H1 (cell line): ENCODE results near the gene CDCA7. TPM values are rescaled to one million over a fixed set of nuclear protein-coding genes. Genes with fewer than 3 reads are reported as not detected.

Source experiments
- CTCF ChIA-PET: fragments of 300-600 bp; sonication (Branson Sonifier 250); formaldehyde crosslinking; loops from one replicate; lab custom pipeline; 2021; ENCODE audit not compliant: partially characterized antibody; lab: Charles Lee
- POLR2A ChIA-PET: fragments of 300-600 bp; sonication (Branson Sonifier 250); formaldehyde crosslinking; loops from one replicate; lab custom pipeline; 2021; ENCODE audit warnings: inconsistent platforms; ENCODE audit not compliant: partially characterized antibody; lab: Charles Lee
- DNase-seq, 2 experiments: peaks; one replicate each; pipeline versions ENCODE4 v3.0.0 to v3.0.0-alpha.2; 2010 to 2022; ENCODE audit warnings: low spot score in 2 of 2, low read depth in 1 of 2, mixed read lengths in 1 of 2
- FAIRE-seq: peaks from 2 replicates; lab custom pipeline; 2011; peaks lifted over from hg19 to GRCh38; lab: Jason Lieb, UNC
- H2AFZ ChIP-seq: 2 replicates; pipeline ENCODE4 v1.8.1; 2012; ENCODE audit warnings: low read length, inconsistent platforms
- H2AK5ac ChIP-seq: 2 replicates; pipeline ENCODE4 v1.6.1; 2013; ENCODE audit warnings: low read depth, low read length
- H2BK120ac ChIP-seq: replicated peaks from 2 replicates; pipeline ENCODE3; 2013; ENCODE audit warnings: low read depth, low read length, inconsistent platforms
- H2BK12ac ChIP-seq: 2 replicates; pipeline ENCODE4 v1.6.1; 2013; ENCODE audit warnings: low read depth, low read length
- H2BK15ac ChIP-seq: 2 replicates; pipeline ENCODE4 v1.6.1; 2013; ENCODE audit warnings: low read length
- H2BK20ac ChIP-seq: 2 replicates; pipeline ENCODE4 v1.6.1; 2013; ENCODE audit warnings: low read length
- H2BK5ac ChIP-seq: 2 replicates; pipeline ENCODE4 v1.6.1; 2013; ENCODE audit warnings: low read depth, low read length
- H3K14ac ChIP-seq: 2 replicates; pipeline ENCODE4 v1.6.1; 2013; ENCODE audit warnings: inconsistent platforms; ENCODE audit not compliant: insufficient read length
- H3K18ac ChIP-seq: 2 replicates; pipeline ENCODE4 v1.6.1; 2013; ENCODE audit warnings: low read length; ENCODE audit errors: extremely low read depth
- H3K23ac ChIP-seq: 2 replicates; pipeline ENCODE4 v1.6.1; 2013; ENCODE audit warnings: inconsistent platforms; ENCODE audit not compliant: insufficient read length
- H3K23me2 ChIP-seq: 2 replicates; pipeline ENCODE4 v1.6.1; 2013; ENCODE audit warnings: low read depth, low read length
- H3K27ac ChIP-seq: 2 replicates; pipeline ENCODE4 v1.6.1; 2011; ENCODE audit warnings: low read depth, low read length, inconsistent platforms
- H3K27me3 ChIP-seq, 4 experiments: replicated peaks in 1 of 4; 1 replicate in 1 of 4; 2 replicates in 3 of 4; pipeline versions ENCODE4 v1.6.1 to v1.8.1; 2011 to 2013; ENCODE audit warnings: low read length in 3 of 4, mild to moderate bottlenecking in 3 of 4, inconsistent platforms in 2 of 4, mixed read lengths in 2 of 4, moderate library complexity in 1 of 4; ENCODE audit not compliant: control insufficient read depth in 3 of 4, insufficient read depth in 3 of 4; ENCODE audit errors: extremely low read depth in 1 of 4
- H3K36me3 ChIP-seq, 4 experiments: 2 replicates each; pipeline versions ENCODE4 v1.6.1 to v1.8.1; 2011 to 2013; ENCODE audit warnings: mild to moderate bottlenecking in 4 of 4, low read length in 3 of 4, moderate library complexity in 2 of 4, control low read depth in 1 of 4, inconsistent platforms in 1 of 4; ENCODE audit not compliant: insufficient read depth in 4 of 4, control insufficient read depth in 2 of 4
- H3K4ac ChIP-seq: replicated peaks from 2 replicates; pipeline ENCODE3; 2013; ENCODE audit warnings: low read length, low read depth, mixed read lengths, inconsistent platforms; ENCODE audit not compliant: insufficient read length
- H3K4me1 ChIP-seq, 4 experiments: replicated peaks in 1 of 4; 1 replicate in 1 of 4; 2 replicates in 3 of 4; pipeline versions ENCODE4 v1.6.1 to v1.8.1; 2011 to 2013; ENCODE audit warnings: low read length in 3 of 4, inconsistent platforms in 2 of 4, mixed read lengths in 1 of 4; ENCODE audit not compliant: insufficient read depth in 4 of 4, control insufficient read depth in 3 of 4
- H3K4me2 ChIP-seq, 2 experiments: 2 replicates each; pipeline versions ENCODE4 v1.6.1 to v1.8.1; 2011 to 2013; ENCODE audit warnings: low read depth in 2 of 2, low read length in 2 of 2, control low read depth in 1 of 2, inconsistent platforms in 1 of 2, mild to moderate bottlenecking in 1 of 2; ENCODE audit not compliant: insufficient read depth in 1 of 2
- H3K4me3 ChIP-seq, 4 experiments: fragments of 200-600, 300-600 bp in 1 of 4; sonication (generic), shearing (Covaris generic), sonication (Bioruptor Twin) in 1 of 4; 2 replicates each; pipeline versions ENCODE4 v1.5.1 to v1.8.1; 2011 to 2016; ENCODE audit warnings: low read length in 4 of 4, low read depth in 3 of 4, control low read depth in 2 of 4, inconsistent platforms in 2 of 4, mild to moderate bottlenecking in 2 of 4, mixed read lengths in 1 of 4, moderate library complexity in 1 of 4; ENCODE audit not compliant: insufficient read depth in 2 of 4; ENCODE audit errors: extremely low read depth in 1 of 4
- H3K56ac ChIP-seq: replicated peaks from 2 replicates; pipeline ENCODE3; 2013; ENCODE audit warnings: low read depth, mild to moderate bottlenecking, mixed read lengths, low read length, inconsistent platforms; ENCODE audit not compliant: insufficient read length
- H3K79me1 ChIP-seq: 2 replicates; pipeline ENCODE4 v1.6.1; 2013; ENCODE audit warnings: low read depth, low read length, control low read depth
- H3K79me2 ChIP-seq, 2 experiments: 2 replicates each; pipeline versions ENCODE4 v1.6.1 to v1.8.1; 2012 to 2013; ENCODE audit warnings: low read length in 2 of 2, mild to moderate bottlenecking in 2 of 2, inconsistent platforms in 1 of 2; ENCODE audit not compliant: insufficient read depth in 2 of 2, control insufficient read depth in 1 of 2
- H3K9ac ChIP-seq, 4 experiments: replicated peaks in 1 of 4; 1 replicate in 1 of 4; 2 replicates in 3 of 4; pipeline versions ENCODE4 v1.6.1 to v1.8.1; 2011 to 2013; ENCODE audit warnings: low read depth in 3 of 4, low read length in 3 of 4, control low read depth in 2 of 4, mild to moderate bottlenecking in 2 of 4, moderate library complexity in 2 of 4, inconsistent platforms in 1 of 4; ENCODE audit errors: extremely low read depth in 1 of 4
- H3K9me3 ChIP-seq, 2 experiments: 2 replicates each; pipeline versions ENCODE4 v1.6.1 to v1.8.1; 2012 to 2013; ENCODE audit warnings: mild to moderate bottlenecking in 2 of 2, moderate library complexity in 2 of 2, control low read depth in 1 of 2, inconsistent platforms in 1 of 2, low read depth in 1 of 2, low read length in 1 of 2, mixed read lengths in 1 of 2; ENCODE audit not compliant: insufficient read depth in 2 of 2
- H4K20me1 ChIP-seq, 2 experiments: replicated peaks in 1 of 2; 2 replicates each; pipeline versions ENCODE3 to v1.8.1; 2011 to 2013; ENCODE audit warnings: inconsistent platforms in 2 of 2, low read length in 2 of 2, mild to moderate bottlenecking in 1 of 2; ENCODE audit not compliant: insufficient read depth in 2 of 2, control insufficient read depth in 1 of 2
- H4K5ac ChIP-seq: 2 replicates; pipeline ENCODE4 v1.6.1; 2013; ENCODE audit warnings: low read length, low read depth, mixed read lengths, inconsistent platforms; ENCODE audit not compliant: insufficient read length
- H4K8ac ChIP-seq: 2 replicates; pipeline ENCODE4 v1.8.0; 2013; ENCODE audit warnings: mild to moderate bottlenecking, moderate library complexity, low read length, inconsistent platforms; ENCODE audit not compliant: insufficient read depth; ENCODE audit errors: extremely low read depth
- H4K91ac ChIP-seq: replicated peaks from 2 replicates; pipeline ENCODE3; 2013; ENCODE audit warnings: low read length, mixed read lengths, inconsistent platforms; ENCODE audit not compliant: insufficient read length
- ATF2 ChIP-seq: IDR thresholded peaks from 2 replicates; pipeline ENCODE4 v1.6.1; 2012; ENCODE audit warnings: low read length, inconsistent platforms
- ATF3 ChIP-seq: IDR thresholded peaks from 2 replicates; pipeline ENCODE4 v1.6.1; 2011; ENCODE audit warnings: low read depth, mild to moderate bottlenecking, low read length; ENCODE audit not compliant: insufficient read depth
- BRCA1 ChIP-seq: IDR thresholded peaks from 2 replicates; pipeline ENCODE4 v1.6.1; 2012; ENCODE audit warnings: low read depth, low read length, improper control_type of control experiment
- CHD2 ChIP-seq: IDR thresholded peaks from 2 replicates; pipeline ENCODE4 v1.6.1; 2012; ENCODE audit warnings: low read length, improper control_type of control experiment
- EZH2 ChIP-seq: fragments of 200-600 bp; sonication (generic); IDR thresholded peaks from 2 replicates; pipeline ENCODE4 v1.7.1; 2012; ENCODE audit warnings: low read depth, mild to moderate bottlenecking, moderate library complexity, low read length, inconsistent platforms; ENCODE audit not compliant: severe bottlenecking
- FOSL1 ChIP-seq: IDR thresholded peaks from 2 replicates; pipeline ENCODE4 v1.6.1; 2011; ENCODE audit warnings: mild to moderate bottlenecking, low read depth, low read length, moderate library complexity; ENCODE audit not compliant: insufficient read depth
- MAX ChIP-seq: IDR thresholded peaks from 2 replicates; pipeline ENCODE4 v1.6.1; 2012; ENCODE audit warnings: inconsistent platforms
- PHF8 ChIP-seq: fragments of 200-600 bp; sonication (generic); conservative IDR thresholded peaks from 2 replicates; pipeline ENCODE4 v1.7.1; 2012; ENCODE audit warnings: low read depth, mild to moderate bottlenecking, inconsistent platforms, low read length, moderate library complexity
- ZNF274 ChIP-seq: IDR thresholded peaks from 2 replicates; pipeline ENCODE4 v1.7.0; 2012; ENCODE audit warnings: low read length, borderline replicate concordance; ENCODE audit errors: extremely low read depth
- WGBS, 2 experiments: shearing (Covaris generic) in 1 of 2; methylation state at CpG; one replicate each; pipeline versions ENCODE4 v1.1.6 to v1.1.7; 2013 to 2015; ENCODE audit warnings: low lambda C conversion rate in 2 of 2, mixed read lengths in 2 of 2, inconsistent platforms in 1 of 2, low coverage in 1 of 2, missing lambda C conversion rate in 1 of 2; ENCODE audit not compliant: insufficient replicate concordance in 2 of 2, insufficient coverage in 1 of 2, insufficient read length in 1 of 2; ENCODE audit errors: extremely low coverage in 1 of 2, missing lambda C conversion rate in 1 of 2; 5-methylcytosine and 5-hydroxymethylcytosine counted together
- polyA plus RNA-seq, 7 experiments: library from polyadenylated mRNA; depleted of rRNA in 3 of 7; stranded (reverse) in 5 of 7; unstranded in 2 of 7; fragments of >200 nt in 5 of 7; fragments of 200-250 nt in 2 of 7; gene quantifications; 1 replicate in 5 of 7; 2 replicates in 1 of 7; 4 replicates in 1 of 7; pipeline versions ENCODE4 v1.2.1 to v1.2.3, GENCODE V29; 2011 to 2013; ENCODE audit warnings: missing spikeins in 2 of 7, mixed read lengths in 2 of 7
- total RNA-seq: library from RNA; stranded (reverse); fragmentation: NEBNext Ultra II Directional; extraction: Animal tissue kit (Norgen Biotek cat#: 25700); gene quantifications from 2 replicates; pipeline ENCODE4 v1.2.1, GENCODE V29; 2021

Gene CDCA7
- total and polyA plus RNA-seq, 2 of the 8 experiments (the other 6 are each of a cell fraction or from before 2014, with no cell fraction given): 64.4 to 80.4 TPM

- H2BK20ac ChIP-seq: no peak overlapping the region
- ChIA-PET CTCF (interaction anchor here (0.9 to 5.6 kb wide), 5 partner anchors 11 to 935 kb away, joined by 3 to 58 read pairs (median 4); no protein-coding TSS in a partner anchor), POLR2A (no interaction called here)
- H2AFZ ChIP-seq: no peak overlapping the region
- no peak overlapping the region for H3K4me2 ChIP-seq
- no peak overlapping the region for H3K56ac ChIP-seq
- no peak overlapping the region for H2BK15ac ChIP-seq
- no peak overlapping the region for H3K18ac ChIP-seq
- 80% methylated on average over 8 of the region's 8 CpGs; no CpG with 5 or more reads in 1 of the 2 experiments for WGBS, 2 experiments
- FAIRE-seq: no peak
- H3K4ac ChIP-seq: no peak overlapping the region
- H3K23me2 ChIP-seq: peaks cover 2% of the 10 kb centered on the region; the same call in 1 of the 2 replicates
- no peaks in the 10 kb centered on the region; a peak in 2 of 7 replicates for H3K27me3 ChIP-seq
- H3K4me1 ChIP-seq: peaks cover 3 to 8% (median 6%) of the 10 kb centered on the region in 4 experiments; a peak in 4 of 7 replicates
- no peaks in the 10 kb centered on the region for H3K79me2 ChIP-seq
- no peaks in the 10 kb centered on the region for H3K9me3 ChIP-seq
- H3K27ac ChIP-seq: no peak overlapping the region
- no peak overlapping the region for H2BK5ac ChIP-seq
- no peak overlapping the region for H3K14ac ChIP-seq
- no peak overlapping the region for H3K4me3 ChIP-seq
- no peak overlapping the region for H2BK120ac ChIP-seq
- H3K79me1 ChIP-seq: no peaks in the 10 kb centered on the region
- no peak overlapping the region for H4K8ac ChIP-seq
- no peak overlapping the region for H3K23ac ChIP-seq
- DNase-seq: no peak
- H4K91ac ChIP-seq: no peak overlapping the region
- no peak overlapping the region for H3K9ac ChIP-seq
- no peak overlapping the region for H2AK5ac ChIP-seq
- H2BK12ac ChIP-seq: no peak overlapping the region
- H4K20me1 ChIP-seq: no peaks in the 10 kb centered on the region
- H3K36me3 ChIP-seq: no peaks in the 10 kb centered on the region
- no peak overlapping the region for H4K5ac ChIP-seq
- TF ChIP-seq MAX (no peak), CHD2 (no peak), ATF3 (no peak), ATF2 (no peak), FOSL1 (no peak), EZH2 (no peak), PHF8 (no peak), ZNF274 (no peak), BRCA1 (no peak)
Measured at GRCh38 chr2:173404841-173405750, 50.4 kb downstream of the CDCA7 start.
